Activated CD8-positive, alpha-beta memory T cell treated with anti-CD3 and anti-CD28 coated beads for 24 hours (primary cell): Measurements from ENCODE around the gene ZRANB3.
"Not testable (repeated sequence)": the region's sequence is repeated elsewhere in the genome, so short reads cannot be mapped to it uniquely, and the experiment has no call there.

Experiments used
- DNase-seq: peaks from one replicate; pipeline ENCODE4 v3.0.0-alpha.2; 2020

The ZRANB3 gene

GRCh38 chr2:135485441-135485840, 45.6 kb downstream of the ZRANB3 start:
- DNase-seq = no peak

- DNase-seq = no peak
Observed at GRCh38 chr2:135475128-135475527, 55.9 kb downstream of the ZRANB3 start.

DNA sequence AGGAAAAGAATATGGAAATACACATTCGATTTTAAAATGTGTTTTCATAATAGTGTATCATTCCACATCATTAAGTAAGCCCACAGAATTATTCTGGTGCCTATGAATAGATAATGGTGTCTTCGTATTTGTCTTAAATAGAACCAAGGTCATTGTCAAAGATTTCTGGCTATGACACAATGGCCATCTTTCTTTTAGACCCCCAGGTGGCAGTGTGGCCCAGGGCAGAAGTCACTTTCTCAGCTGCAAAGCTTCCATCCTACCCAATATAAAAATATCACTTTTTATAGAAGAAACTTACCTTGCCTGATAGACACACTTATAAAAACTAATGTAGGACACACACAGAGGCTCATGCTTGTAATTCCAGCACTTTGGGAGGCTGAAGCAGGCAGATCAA, 57.5 kb downstream of the ZRANB3 start:
- no peak for DNase-seq

- no peak for DNase-seq
Observed at GRCh38 chr2:135471106-135471505, 59.9 kb downstream of the ZRANB3 start.

- DNase-seq = no peak
Observed at GRCh38 chr2:135457279-135457678, 73.7 kb downstream of the ZRANB3 start.

- no peak for DNase-seq
Observed at GRCh38 chr2:135456835-135457234, 74.2 kb downstream of the ZRANB3 start.

DNA sequence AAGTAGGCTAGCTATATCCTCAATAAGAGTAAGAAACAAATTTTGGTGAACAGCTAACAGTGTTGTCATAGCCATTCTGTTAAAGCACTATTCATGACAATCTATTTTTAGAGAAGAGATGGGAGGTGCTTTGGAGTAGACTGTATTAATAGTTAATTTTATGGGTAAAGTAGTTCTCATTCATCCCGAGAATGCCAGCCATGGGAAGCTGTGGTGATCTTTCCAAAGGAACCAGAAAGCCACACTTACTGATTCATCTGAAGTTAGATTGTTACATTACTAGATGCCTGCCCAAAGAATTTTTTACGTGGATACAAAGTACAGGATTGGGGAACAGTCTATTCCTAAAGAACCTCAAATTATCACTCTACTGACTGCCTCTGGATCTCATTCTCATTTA, 74.6 kb downstream of the ZRANB3 start:
- no peak for DNase-seq

GRCh38 chr2:135454608-135455007, 76.4 kb downstream of the ZRANB3 start:
- no peak for DNase-seq

DNA sequence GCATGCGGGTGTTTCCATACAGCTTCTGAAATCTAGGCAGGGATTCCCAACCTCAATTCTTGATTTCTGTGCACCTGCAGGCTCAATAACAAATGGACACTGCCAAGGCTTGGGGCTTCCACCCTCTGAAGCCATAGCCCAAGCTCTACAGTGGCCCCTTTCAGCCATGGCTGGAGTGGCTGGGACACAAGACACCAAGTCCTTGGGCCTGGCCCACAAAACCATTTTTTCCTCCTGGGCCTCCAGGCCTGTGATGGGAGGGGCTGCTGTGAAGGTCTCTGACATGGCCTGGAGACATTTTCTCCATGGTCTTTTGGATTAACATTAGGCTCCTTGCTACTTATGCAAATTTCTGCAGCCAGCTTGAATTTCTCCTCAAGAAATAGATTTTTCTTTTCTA, 78.0 kb downstream of the ZRANB3 start:
- DNase-seq = not testable (repeated sequence)

DNA sequence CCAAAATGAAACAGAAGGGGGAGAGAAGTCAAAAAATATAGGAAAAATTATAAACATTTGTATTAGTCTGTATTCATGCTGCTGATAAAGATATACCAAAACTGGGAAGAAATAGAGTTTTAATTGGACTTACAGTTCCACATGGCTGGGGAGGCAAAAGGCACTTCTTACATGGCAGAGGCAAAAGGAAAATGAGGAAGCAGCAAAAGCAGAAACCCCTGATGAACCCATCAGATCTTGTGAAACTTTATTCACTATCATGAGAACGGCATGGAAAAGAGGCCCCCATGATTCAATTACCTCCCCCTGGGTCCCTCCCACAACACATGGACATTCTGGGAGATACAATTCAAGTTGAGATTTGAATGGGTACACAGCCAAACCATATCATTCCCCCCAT, 79.1 kb downstream of the ZRANB3 start:
- DNase-seq = no peak

DNA sequence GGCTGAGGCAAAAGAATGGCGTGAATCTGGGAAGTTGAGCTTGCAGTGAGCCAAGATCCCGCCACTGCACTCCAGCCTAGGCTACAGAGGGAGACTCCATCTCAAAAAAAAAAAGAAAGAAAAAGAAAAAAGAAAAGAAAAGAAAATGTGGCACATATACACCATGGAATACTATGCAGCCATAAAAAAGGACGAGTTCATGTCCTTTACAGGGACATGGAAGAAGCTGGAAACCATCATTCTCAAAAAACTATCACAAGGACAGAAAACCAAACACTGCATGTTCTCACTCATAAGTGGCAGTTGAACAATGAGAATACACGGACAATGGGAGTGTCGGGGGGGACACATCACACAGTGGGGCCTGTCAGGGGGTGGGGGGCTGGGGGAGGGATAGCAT, 88.0 kb downstream of the ZRANB3 start:
- not testable (repeated sequence) for DNase-seq

- DNase-seq = not testable (repeated sequence)
Observed at GRCh38 chr2:135435155-135435554, 95.9 kb downstream of the ZRANB3 start.

GRCh38 chr2:135424849-135425248, 106.2 kb downstream of the ZRANB3 start:
- no peak for DNase-seq

GRCh38 chr2:135422898-135423297, 108.1 kb downstream of the ZRANB3 start:
- DNase-seq = no peak

DNA sequence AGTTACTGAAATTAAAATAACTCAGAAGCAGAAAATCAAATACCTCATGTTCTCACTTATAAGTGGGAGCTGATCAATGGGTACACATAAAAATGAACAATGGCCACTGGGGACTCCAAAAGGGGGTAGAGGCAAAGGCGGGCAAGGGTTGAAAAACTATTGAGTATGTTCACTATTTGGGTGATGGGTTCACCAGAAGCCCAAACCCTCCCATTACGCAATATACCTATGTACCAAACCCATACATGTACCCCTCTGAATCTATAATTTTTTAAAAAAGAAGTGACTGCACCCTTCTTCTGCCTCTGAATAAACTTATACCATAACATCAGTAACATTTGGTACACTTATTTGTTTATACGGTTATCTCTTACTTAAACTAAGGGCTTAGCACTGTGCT, 119.4 kb downstream of the ZRANB3 start:
- no peak for DNase-seq

GRCh38 chr2:135409436-135409835, 121.6 kb downstream of the ZRANB3 start:
- no peak for DNase-seq

DNA sequence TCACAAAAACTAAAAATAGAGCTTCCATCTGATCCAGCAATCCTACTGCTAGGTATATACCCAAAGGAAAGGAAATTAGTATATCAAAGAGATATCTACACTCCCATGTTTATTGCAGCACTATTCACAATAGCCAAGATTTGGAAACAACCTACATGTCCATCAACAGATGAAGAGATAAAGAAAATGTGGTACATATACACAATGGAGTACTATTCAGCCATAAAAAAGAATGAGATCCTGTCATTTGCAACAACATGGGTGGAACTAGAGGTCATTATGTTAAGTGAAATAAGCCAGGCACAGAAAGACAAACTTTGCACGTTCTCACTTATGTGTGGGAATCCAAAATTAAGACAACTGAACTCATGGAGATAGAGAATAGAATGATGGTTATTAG, 134.8 kb downstream of the ZRANB3 start:
- not testable (repeated sequence) for DNase-seq

GRCh38 chr2:135386993-135387392, 144.0 kb downstream of the ZRANB3 start:
- DNase-seq = no peak

GRCh38 chr2:135378591-135378990, 152.4 kb downstream of the ZRANB3 start:
- no peak for DNase-seq

- DNase-seq = no peak
Observed at GRCh38 chr2:135373702-135374101, 157.3 kb downstream of the ZRANB3 start.

DNA sequence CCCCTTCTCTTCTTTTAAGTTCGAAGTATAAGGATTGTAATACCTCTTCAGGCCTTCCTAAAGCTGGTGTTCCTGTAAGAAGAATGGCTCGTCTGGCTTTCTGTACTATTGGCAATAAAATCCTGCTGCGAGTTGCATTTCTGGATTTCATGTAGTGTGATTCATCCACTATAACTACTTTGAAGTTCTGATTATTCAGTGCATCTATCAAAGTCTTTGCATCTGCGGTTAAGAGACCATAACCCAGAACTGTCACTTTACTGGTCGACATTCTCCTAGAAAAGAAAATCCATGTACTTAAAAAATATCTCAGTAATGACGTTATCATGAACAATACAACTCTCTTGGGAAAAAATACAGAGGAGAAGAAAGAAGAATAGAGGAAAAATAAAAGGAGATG, 181.1 kb downstream of the ZRANB3 start:
- no peak for DNase-seq

GRCh38 chr2:135348096-135348704, 182.8 kb downstream of the ZRANB3 start:
- not testable (repeated sequence) for DNase-seq

DNA sequence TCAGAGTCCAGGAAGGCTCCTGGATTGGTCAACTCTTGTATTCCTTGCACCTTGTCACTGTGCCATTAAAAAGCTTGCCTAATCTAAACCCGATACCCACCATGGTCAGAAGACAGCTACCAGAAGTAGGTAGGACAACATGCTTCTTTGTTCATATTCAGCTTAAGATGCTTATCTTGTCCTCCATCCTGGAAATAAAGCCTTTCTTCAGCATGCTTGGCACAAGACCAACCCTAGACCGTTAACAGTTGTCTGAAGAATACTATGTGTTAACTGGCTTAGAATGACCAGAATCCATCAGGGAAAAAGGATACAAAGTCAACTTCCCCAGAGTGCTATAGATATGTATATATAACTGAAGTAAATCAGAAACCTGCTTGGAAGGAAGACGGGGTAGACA, 193.9 kb downstream of the ZRANB3 start:
- DNase-seq = no peak

- DNase-seq = no peak
Observed at GRCh38 chr2:135335256-135335655, 195.8 kb downstream of the ZRANB3 start.

DNA sequence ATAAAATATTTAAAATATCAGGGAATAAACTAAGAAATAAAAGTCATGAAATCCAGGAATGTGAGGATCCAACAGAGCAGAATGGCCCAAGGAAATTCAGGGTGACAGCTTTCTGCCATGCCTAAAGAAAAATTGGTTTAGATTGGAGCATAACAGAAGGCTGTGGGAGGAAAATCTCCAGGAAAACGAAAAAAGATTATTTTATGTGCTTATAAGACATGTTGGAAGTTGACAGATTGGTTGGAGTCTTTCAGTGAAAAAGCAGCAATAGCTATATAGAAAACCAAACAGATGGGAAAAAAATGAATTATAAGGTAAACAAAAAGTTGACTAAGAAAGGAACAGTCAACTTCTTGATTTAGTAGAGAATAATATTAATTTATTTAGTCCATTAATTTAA, 203.9 kb downstream of the ZRANB3 start:
- no peak for DNase-seq
